Measurements from ENCODE around the gene TRMT61A. TPM values are rescaled to one million over a fixed set of nuclear protein-coding genes. Genes with fewer than 3 reads are reported as not detected.

Gene TRMT61A
- total and polyA plus RNA-seq, 2 experiments from 2014 or later = 13.3 to 15.0 TPM

DNA sequence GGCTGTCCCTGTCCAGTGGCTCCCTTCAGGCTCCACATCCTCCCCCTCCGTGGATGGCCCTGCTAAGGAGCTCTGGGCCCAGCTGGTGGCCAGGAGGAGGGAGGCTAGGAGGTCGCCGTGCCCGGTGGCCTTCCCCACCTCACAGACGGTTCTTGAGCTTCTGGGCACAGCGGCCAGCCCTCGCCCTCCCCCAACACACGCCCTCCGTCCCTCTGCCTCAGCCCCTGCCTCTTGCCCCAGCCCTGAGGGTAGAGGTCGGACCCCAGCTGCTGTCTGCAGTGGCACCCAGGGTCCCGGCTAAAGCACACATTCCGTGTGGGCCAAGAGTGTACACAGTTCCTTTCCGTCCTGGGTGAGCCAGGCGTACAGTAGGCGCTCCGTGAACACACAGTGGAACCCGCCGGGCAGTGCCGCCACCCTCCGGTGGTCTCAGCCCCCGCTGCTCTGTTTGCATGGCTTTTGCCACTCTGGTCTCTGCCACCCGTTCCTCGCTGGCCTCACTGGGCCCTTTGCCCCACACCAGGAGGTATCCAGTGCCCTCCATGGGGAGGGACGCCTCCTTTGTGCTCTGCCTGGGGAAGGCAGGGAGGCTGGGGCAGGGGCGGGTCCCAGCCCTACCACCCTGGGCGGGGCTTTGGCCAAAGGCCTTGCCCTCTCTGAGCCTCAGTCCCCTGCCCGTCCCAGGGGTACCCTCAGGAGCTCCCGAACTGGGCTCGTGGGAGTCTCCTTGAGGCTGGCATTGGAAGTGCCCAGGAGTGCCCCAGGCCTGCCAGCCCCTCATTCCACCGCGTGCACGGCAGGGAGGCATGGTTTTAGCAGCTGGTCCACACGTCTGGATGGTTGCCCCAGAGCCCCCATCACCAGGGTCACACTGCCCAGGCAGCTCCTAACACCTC is 13.0 kb downstream of the TRMT61A start:
- Histone ChIP-seq H3K36me3 (ENCODE audit: low read depth) (no peaks in the 10 kb centered on the region), H3K9ac (peak overlapping the region; percentile 79; the same call in 1 of the 2 replicates), H3K9me3 (ENCODE audit: low read depth) (no peaks in the 10 kb centered on the region), H3K27me3 (replicated peaks; ENCODE audit: insufficient read depth) (no peaks in the 10 kb centered on the region), H3K4me1 (ENCODE audit: insufficient read depth) (peaks cover 32% of the 10 kb centered on the region), H2AFZ (no peak overlapping the region), H3K9me2 (ENCODE audit: insufficient read depth) (no peaks in the 10 kb centered on the region), H3K79me2 (ENCODE audit: insufficient read depth) (no peaks in the 10 kb centered on the region), H3K4me3 (no peak overlapping the region), H3F3A (ENCODE audit: insufficient read depth) (peaks cover 6% of the 10 kb centered on the region), H4K20me1 (ENCODE audit: insufficient read depth) (no peaks in the 10 kb centered on the region), H3K27ac (peak overlapping the region; percentile 91), H3K4me2 (ENCODE audit: unreplicated experiment) (peak overlapping the region; percentile 10)
- no peak for DNase-seq
- TF ChIP-seq EZH2phosphoT487 (IDR thresholded peaks at IDR 0.05; ENCODE audit: insufficient read depth, low read depth) (no peak), EZH2 (IDR thresholded peaks at IDR 0.05; ENCODE audit: insufficient read depth, poor library complexity, severe bottlenecking) (no peak)
- in situ Hi-C loops (cut with MboI) = no loop called here
- 59 to 62% methylated on average over 23 to 32 of the region's 33 CpGs for WGBS, 2 experiments (ENCODE audit: low coverage in 1 of 2, low lambda C conversion rate in 2 of 2, missing lambda C conversion rate in 2 of 2)

DNA sequence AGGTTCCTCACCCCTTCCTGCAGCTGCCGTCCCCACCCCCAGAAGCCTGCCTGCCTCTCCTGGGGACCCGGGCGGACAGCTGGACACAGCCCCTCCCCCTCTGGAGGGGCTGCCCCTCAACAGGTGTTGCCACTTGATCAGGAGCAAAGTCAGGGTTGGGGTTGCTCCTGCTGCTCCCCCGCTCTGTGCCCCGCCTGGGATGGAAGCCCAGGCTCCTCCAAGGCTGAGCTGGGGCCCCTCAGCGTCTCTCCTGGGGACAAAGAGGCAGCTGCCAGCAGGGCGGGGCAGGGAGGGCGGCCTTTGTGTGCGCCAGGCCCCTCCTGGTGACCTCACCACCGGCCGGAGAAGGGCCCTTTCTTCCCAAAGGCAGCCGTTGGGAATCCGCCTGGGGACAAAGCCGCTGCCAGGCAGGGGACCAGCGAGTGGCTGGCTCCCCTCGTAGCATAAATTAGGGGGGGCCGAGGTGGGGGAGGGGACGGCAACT is 13.7 kb downstream of the TRMT61A start:
- no peak overlapping the region for H3K27ac ChIP-seq
- DNase-seq = peak; percentile 67
- H3K4me1 ChIP-seq (ENCODE audit: insufficient read depth) = peaks cover 32% of the 10 kb centered on the region
- H3K9ac ChIP-seq = no peak overlapping the region
- peaks cover 6% of the 10 kb centered on the region for H3F3A ChIP-seq (ENCODE audit: insufficient read depth)
- 12 to 18% methylated on average over 16 to 18 of the region's 18 CpGs for WGBS, 2 experiments (ENCODE audit: low coverage in 1 of 2, low lambda C conversion rate in 2 of 2, missing lambda C conversion rate in 2 of 2)
- no peaks in the 10 kb centered on the region for H3K79me2 ChIP-seq (ENCODE audit: insufficient read depth)
- no peak for TF ChIP-seq EZH2phosphoT487 (IDR thresholded peaks at IDR 0.05; ENCODE audit: insufficient read depth, low read depth)
- no peak for TF ChIP-seq EZH2 (IDR thresholded peaks at IDR 0.05; ENCODE audit: insufficient read depth, poor library complexity, severe bottlenecking)
- no peak overlapping the region for H2AFZ ChIP-seq
- H3K27me3 ChIP-seq (replicated peaks; ENCODE audit: insufficient read depth) = no peaks in the 10 kb centered on the region
- H3K9me2 ChIP-seq (ENCODE audit: insufficient read depth) = no peaks in the 10 kb centered on the region
- in situ Hi-C loops (cut with MboI) = no loop called here
- H3K36me3 ChIP-seq (ENCODE audit: low read depth) = no peaks in the 10 kb centered on the region
- peak overlapping the region; percentile 10 for H3K4me2 ChIP-seq (ENCODE audit: unreplicated experiment)
- no peak overlapping the region for H3K4me3 ChIP-seq
- H4K20me1 ChIP-seq (ENCODE audit: insufficient read depth) = no peaks in the 10 kb centered on the region
- H3K9me3 ChIP-seq (ENCODE audit: low read depth) = no peaks in the 10 kb centered on the region

DNA sequence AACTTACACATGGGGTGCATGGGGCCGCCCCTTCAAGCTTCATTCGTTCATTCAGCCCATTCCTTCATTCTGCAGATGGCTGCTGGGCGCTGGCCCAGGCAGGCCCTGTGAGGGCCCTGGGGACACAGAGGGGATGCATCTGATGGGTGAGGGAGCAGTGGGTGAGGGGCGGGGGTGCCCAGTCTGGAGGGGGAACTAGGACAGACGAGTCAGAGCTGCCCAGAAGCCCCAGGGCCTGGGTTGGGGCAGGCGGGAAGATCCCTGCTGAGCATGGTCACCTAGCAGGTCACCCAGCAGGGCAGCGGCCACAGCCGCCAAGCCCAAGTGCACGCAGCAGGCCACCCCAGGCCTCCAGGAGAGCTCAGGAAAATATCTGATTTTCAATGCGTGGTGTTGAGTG is 14.1 kb downstream of the TRMT61A start:
- Histone ChIP-seq H4K20me1 (ENCODE audit: insufficient read depth) (no peaks in the 10 kb centered on the region), H3F3A (ENCODE audit: insufficient read depth) (peaks cover 6% of the 10 kb centered on the region), H3K79me2 (ENCODE audit: insufficient read depth) (no peaks in the 10 kb centered on the region), H3K4me2 (ENCODE audit: unreplicated experiment) (peak overlapping the region; percentile 10), H3K4me1 (ENCODE audit: insufficient read depth) (peaks cover 32% of the 10 kb centered on the region), H3K4me3 (no peak overlapping the region), H3K27me3 (replicated peaks; ENCODE audit: insufficient read depth) (no peaks in the 10 kb centered on the region), H3K9ac (no peak overlapping the region), H3K9me3 (ENCODE audit: low read depth) (no peaks in the 10 kb centered on the region), H3K9me2 (ENCODE audit: insufficient read depth) (no peaks in the 10 kb centered on the region), H2AFZ (no peak overlapping the region), H3K36me3 (ENCODE audit: low read depth) (no peaks in the 10 kb centered on the region), H3K27ac (no peak overlapping the region)
- WGBS, 2 experiments (ENCODE audit: low coverage in 1 of 2, low lambda C conversion rate in 2 of 2, missing lambda C conversion rate in 2 of 2) = 73 to 77% methylated on average over 7 to 10 of the region's 10 CpGs
- TF ChIP-seq EZH2 (IDR thresholded peaks at IDR 0.05; ENCODE audit: insufficient read depth, poor library complexity, severe bottlenecking) (no peak), EZH2phosphoT487 (IDR thresholded peaks at IDR 0.05; ENCODE audit: insufficient read depth, low read depth) (no peak)
- DNase-seq = no peak
- in situ Hi-C loops (cut with MboI) = no loop called here

DNA sequence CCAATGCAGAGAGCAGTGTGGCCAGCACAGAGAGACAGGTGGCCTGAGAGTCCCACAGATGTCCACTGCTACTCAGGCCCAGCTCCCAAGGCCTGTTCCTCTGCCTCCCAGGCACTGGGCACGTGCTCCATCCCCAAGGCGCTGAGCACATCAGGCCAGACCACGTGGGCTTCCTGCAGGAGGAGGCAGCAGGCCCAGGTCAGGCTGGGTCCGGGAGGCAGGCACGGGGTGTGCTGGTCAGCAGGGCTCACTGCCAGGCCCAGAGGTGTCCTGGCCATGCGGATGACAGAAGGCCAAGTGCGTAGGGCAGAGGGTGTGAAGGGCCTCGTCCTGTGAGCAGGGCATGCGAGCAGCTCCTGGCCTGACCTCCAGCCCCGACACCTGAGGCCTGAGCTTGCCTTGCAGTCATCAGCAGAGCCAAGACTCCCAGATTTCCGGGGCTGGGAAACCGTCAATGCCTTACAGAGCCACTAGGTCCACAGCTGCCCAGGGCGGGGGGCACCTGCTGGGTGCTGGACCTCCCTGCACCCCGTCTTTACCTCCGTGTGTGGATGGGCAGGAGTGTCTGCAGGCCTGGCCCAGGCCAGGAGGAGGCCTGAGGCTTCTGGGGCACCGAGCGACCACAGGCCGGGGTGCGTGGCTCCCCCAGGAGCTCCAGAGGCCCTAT is 14.9 kb downstream of the TRMT61A start:
- no peaks in the 10 kb centered on the region for H3K27me3 ChIP-seq (replicated peaks; ENCODE audit: insufficient read depth)
- H3K4me2 ChIP-seq (ENCODE audit: unreplicated experiment) = no peak overlapping the region
- H4K20me1 ChIP-seq (ENCODE audit: insufficient read depth) = no peaks in the 10 kb centered on the region
- DNase-seq = no peak
- H3K4me3 ChIP-seq = no peak overlapping the region
- H3K27ac ChIP-seq = no peak overlapping the region
- in situ Hi-C loops (cut with MboI) = no loop called here
- 57 to 64% methylated on average over 19 of the region's 19 CpGs for WGBS, 2 experiments (ENCODE audit: low coverage in 1 of 2, low lambda C conversion rate in 2 of 2, missing lambda C conversion rate in 2 of 2)
- TF ChIP-seq EZH2phosphoT487 (IDR thresholded peaks at IDR 0.05; ENCODE audit: insufficient read depth, low read depth) (no peak), EZH2 (IDR thresholded peaks at IDR 0.05; ENCODE audit: insufficient read depth, poor library complexity, severe bottlenecking) (no peak)
- H3K9me3 ChIP-seq (ENCODE audit: low read depth) = no peaks in the 10 kb centered on the region
- peaks cover 32% of the 10 kb centered on the region for H3K4me1 ChIP-seq (ENCODE audit: insufficient read depth)
- H2AFZ ChIP-seq = no peak overlapping the region
- peaks cover 6% of the 10 kb centered on the region for H3F3A ChIP-seq (ENCODE audit: insufficient read depth)
- no peak overlapping the region for H3K9ac ChIP-seq
- H3K79me2 ChIP-seq (ENCODE audit: insufficient read depth) = no peaks in the 10 kb centered on the region
- H3K36me3 ChIP-seq (ENCODE audit: low read depth) = no peaks in the 10 kb centered on the region
- no peaks in the 10 kb centered on the region for H3K9me2 ChIP-seq (ENCODE audit: insufficient read depth)
